Common myeloid progenitor, CD34-positive (primary cell): Measurements from ENCODE around the gene KRTAP4-3.
"Not testable (repeated sequence)": the region's sequence is repeated elsewhere in the genome, so short reads cannot be mapped to it uniquely, and the experiment has no call there.

Experiments used
- CTCF ChIA-PET: fragments of 350-600 bp; sonication (Branson Sonifier 250); formaldehyde crosslinking; loops from one replicate; lab custom pipeline; 2021; ENCODE audit warnings: antibody characterized with exemption; lab: Charles Lee
- POLR2A ChIA-PET: fragments of 350-600 bp; sonication (Branson Sonifier 250); formaldehyde crosslinking; loops from one replicate; lab custom pipeline; 2021; ENCODE audit warnings: antibody characterized with exemption; lab: Charles Lee
- DNase-seq, 3 donors: peaks; one replicate each; pipeline versions ENCODE4 v3.0.0 to v3.0.0-alpha.2; 2013
- H3K27ac ChIP-seq, 2 experiments: 1 replicate in 1 of 2; 2 replicates in 1 of 2; pipeline ENCODE4 v1.7.0; 2013; ENCODE audit warnings: inconsistent platforms in 2 of 2, low read length in 2 of 2, mild to moderate bottlenecking in 2 of 2, low read depth in 1 of 2, moderate library complexity in 1 of 2; ENCODE audit not compliant: severe bottlenecking in 2 of 2, insufficient read depth in 1 of 2, poor library complexity in 1 of 2
- H3K27me3 ChIP-seq, 5 experiments: replicated peaks in 2 of 5; 1 replicate in 3 of 5; 2 replicates in 2 of 5; pipeline versions ENCODE4 v1.6.1 to v1.7.0; 2013; ENCODE audit warnings: low read length in 4 of 5, mild to moderate bottlenecking in 2 of 5, moderate library complexity in 2 of 5, inconsistent platforms in 1 of 5; ENCODE audit not compliant: insufficient read depth in 5 of 5, control insufficient read depth in 4 of 5
- H3K36me3 ChIP-seq, 4 experiments: 1 replicate in 2 of 4; 2 replicates in 2 of 4; pipeline versions ENCODE4 v1.6.1 to v1.7.0; 2013; ENCODE audit warnings: low read length in 3 of 4, control low read depth in 1 of 4, mild to moderate bottlenecking in 1 of 4; ENCODE audit not compliant: control insufficient read depth in 4 of 4, insufficient read depth in 4 of 4
- H3K4me1 ChIP-seq, 4 experiments: 1 replicate in 3 of 4; 2 replicates in 1 of 4; pipeline versions ENCODE4 v1.6.1 to v1.7.1; 2013; ENCODE audit warnings: low read length in 3 of 4, mild to moderate bottlenecking in 3 of 4, control low read depth in 1 of 4, inconsistent platforms in 1 of 4, moderate library complexity in 1 of 4; ENCODE audit not compliant: control insufficient read depth in 4 of 4, insufficient read depth in 4 of 4; ENCODE audit errors: control extremely low read depth in 1 of 4
- H3K4me3 ChIP-seq, 7 experiments: 1 replicate in 4 of 7; 2 replicates in 3 of 7; pipeline versions ENCODE4 v1.5.1 to v1.7.0; 2013; ENCODE audit warnings: mild to moderate bottlenecking in 7 of 7, low read length in 6 of 7, moderate library complexity in 6 of 7, inconsistent platforms in 2 of 7, low read depth in 2 of 7, control low read depth in 1 of 7; ENCODE audit not compliant: insufficient read depth in 4 of 7, control insufficient read depth in 1 of 7; ENCODE audit errors: extremely low read depth in 1 of 7
- H3K9me3 ChIP-seq, 5 experiments: 1 replicate in 4 of 5; 2 replicates in 1 of 5; pipeline versions ENCODE4 v1.6.1 to v1.7.1; 2013; ENCODE audit warnings: low read length in 4 of 5, mild to moderate bottlenecking in 2 of 5, inconsistent platforms in 1 of 5, low read depth in 1 of 5, moderate library complexity in 1 of 5; ENCODE audit not compliant: control insufficient read depth in 4 of 5, insufficient read depth in 2 of 5; ENCODE audit errors: control extremely low read depth in 1 of 5
- WGBS: methylation state at CpG from one replicate; pipeline ENCODE4 v1.1.5; 2013; ENCODE audit not compliant: insufficient coverage; 5-methylcytosine and 5-hydroxymethylcytosine counted together

The KRTAP4-3 gene

GRCh38 chr17:41141361-41141760, 26.7 kb downstream of the KRTAP4-3 start:
- Histone ChIP-seq H3K36me3 (no peaks in the 10 kb centered on the region), H3K4me3 (no peak overlapping the region), H3K27me3 (no peaks in the 10 kb centered on the region), H3K4me1 (no peaks in the 10 kb centered on the region), H3K9me3 (peaks cover 4 to 41% (median 11%) of the 10 kb centered on the region in 5 experiments), H3K27ac (no peak overlapping the region)
- ChIA-PET POLR2A (no interaction called here), CTCF (interaction anchor here (0.9 kb wide), 1 partner anchor 9 kb away, joined by 3 read pairs; no protein-coding TSS in a partner anchor)
- no peak for DNase-seq

- Histone ChIP-seq H3K4me3 (no peak within 1 kb of the TSS), H3K4me1 (no peaks in the 10 kb centered on the region), H3K27ac (no peak within 1 kb of the TSS), H3K36me3 (no peaks in the 10 kb centered on the region), H3K9me3 (peaks cover 4 to 41% (median 11%) of the 10 kb centered on the region in 5 experiments), H3K27me3 (no peaks in the 10 kb centered on the region)
- DNase-seq = peak in 1 of 3 donors; percentile 20
- WGBS = 100% methylated on average over 4 of the region's 6 CpGs
- POLR2A ChIA-PET = interaction anchor here (0.6 kb wide), 1 partner anchor 163 kb away, joined by 4 read pairs; no protein-coding TSS in a partner anchor
- CTCF ChIA-PET = interaction anchor here (0.9 kb wide), 1 partner anchor 10 kb away, joined by 3 read pairs; no protein-coding TSS in a partner anchor
These were observed 27.5 kb downstream of the KRTAP4-3 start, which contains the start of gene KRTAP4-6 for GRCh38 chr17:41140360-41141131. Gene KRTAP4-6 (minus strand): TSS chr17:41140544. CDS start chr17:41140487, 57 bp downstream.

GRCh38 chr17:41139865-41140264, 28.2 kb downstream of the KRTAP4-3 start:
- DNase-seq, H3K4me3 ChIP-seq, CTCF ChIA-PET, POLR2A ChIA-PET, H3K4me1 ChIP-seq, H3K27me3 ChIP-seq, H3K27ac ChIP-seq, H3K36me3 ChIP-seq: not testable (repeated sequence)
- 92% methylated on average over 12 of the region's 12 CpGs for WGBS
- H3K9me3 ChIP-seq = peaks cover 4 to 41% (median 11%) of the 10 kb centered on the region in 5 experiments

GRCh38 chr17:41133880-41134735, 33.9 kb downstream of the KRTAP4-3 start:
- POLR2A ChIA-PET = no interaction called here
- no peak overlapping the region for H3K27ac ChIP-seq
- H3K36me3 ChIP-seq = no peaks in the 10 kb centered on the region
- peaks cover 0 to 8% (median 3%) of the 10 kb centered on the region in 5 experiments for H3K9me3 ChIP-seq
- no CpG with 5 or more reads among the region's 2 CpGs for WGBS
- H3K4me3 ChIP-seq = no peak overlapping the region
- H3K27me3 ChIP-seq = no peaks in the 10 kb centered on the region
- peak in 2 of 3 donors; percentile 26 to 30 for DNase-seq
- CTCF ChIA-PET = no interaction called here
- H3K4me1 ChIP-seq = peaks cover 0 to 4% (median 0%) of the 10 kb centered on the region in 4 experiments

GRCh38 chr17:41131979-41132378, 36.0 kb downstream of the KRTAP4-3 start:
- WGBS = 100% methylated on average over 2 of the region's 3 CpGs
- H3K27ac ChIP-seq = no peak overlapping the region
- H3K27me3 ChIP-seq = no peaks in the 10 kb centered on the region
- ChIA-PET POLR2A (no interaction called here), CTCF (no interaction called here)
- H3K9me3 ChIP-seq = no peaks in the 10 kb centered on the region
- DNase-seq = peak in 1 of 3 donors; percentile 12
- H3K4me3 ChIP-seq = no peak overlapping the region
- no peaks in the 10 kb centered on the region for H3K36me3 ChIP-seq
- peaks cover 0 to 4% (median 0%) of the 10 kb centered on the region in 4 experiments for H3K4me1 ChIP-seq

- ChIA-PET POLR2A (no interaction called here), CTCF (no interaction called here)
These were observed 40.6 kb downstream of the KRTAP4-3 start for GRCh38 chr17:41127371-41127770.

More at GRCh38 chr17:41127371-41127770, 40.6 kb downstream of the KRTAP4-3 start:
- peaks cover 0 to 15% (median 9%) of the 10 kb centered on the region in 4 experiments for H3K4me1 ChIP-seq
- H3K27me3 ChIP-seq = no peaks in the 10 kb centered on the region
- H3K27ac ChIP-seq = no peak overlapping the region
- H3K36me3 ChIP-seq = no peaks in the 10 kb centered on the region
- no peak overlapping the region for H3K4me3 ChIP-seq
- 100% methylated on average over 1 of the region's 1 CpG for WGBS
- H3K9me3 ChIP-seq = peaks cover 0 to 10% (median 0%) of the 10 kb centered on the region in 5 experiments
- no peak for DNase-seq
